Non-pigmented ciliary epithelial cell (primary cell): Measurements from ENCODE around the gene WDR6.
"Not testable (repeated sequence)": the region's sequence is repeated elsewhere in the genome, so short reads cannot be mapped to it uniquely, and the experiment has no call there.

Experiments used
- DNase-seq: peaks from one replicate; pipeline ENCODE4 v3.0.0-alpha.2; 2010; ENCODE audit warnings: low read depth

The WDR6 gene

DNA sequence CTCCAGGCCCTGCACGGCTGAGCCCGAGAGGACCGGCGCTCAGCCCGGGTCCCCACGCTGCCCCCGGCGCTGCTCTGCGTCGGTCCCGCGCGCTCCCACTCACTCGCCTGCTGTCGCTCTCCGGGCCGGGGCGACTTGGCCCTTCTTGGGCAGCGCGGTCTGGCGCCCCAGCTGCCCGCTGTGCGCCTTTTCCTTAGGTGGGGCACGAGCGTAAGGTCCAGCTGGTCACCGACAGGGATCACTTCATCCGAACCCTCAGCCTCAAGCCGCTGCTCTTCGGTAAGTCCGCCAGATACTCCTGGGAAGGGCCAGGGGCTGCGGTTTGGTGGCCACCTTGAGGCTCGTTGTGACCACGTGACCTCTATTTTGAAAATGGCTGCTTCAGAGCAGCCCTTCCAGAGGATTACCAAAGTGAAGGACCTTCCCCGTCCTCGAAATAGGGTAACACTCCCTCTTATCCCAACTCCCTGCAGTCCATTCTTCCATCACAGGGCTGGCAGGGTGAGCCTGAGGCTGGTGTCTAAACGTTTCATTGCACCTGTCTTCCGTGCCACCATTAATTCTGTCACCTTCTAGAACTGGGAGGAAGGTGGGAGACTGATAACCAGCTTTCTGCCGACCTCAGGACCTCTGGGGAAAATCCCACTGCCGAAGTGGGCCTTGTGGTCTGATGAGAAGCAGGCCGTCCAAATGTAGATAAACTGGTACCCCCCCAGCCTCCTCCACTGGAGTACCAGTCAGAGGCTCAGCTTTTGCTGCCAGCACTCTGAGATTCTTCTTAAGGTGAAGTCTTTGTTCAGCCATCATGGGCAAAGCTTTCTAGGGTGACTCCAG lies 16.3 kb upstream of the WDR6 start:
- DNase-seq: no peak

DNA sequence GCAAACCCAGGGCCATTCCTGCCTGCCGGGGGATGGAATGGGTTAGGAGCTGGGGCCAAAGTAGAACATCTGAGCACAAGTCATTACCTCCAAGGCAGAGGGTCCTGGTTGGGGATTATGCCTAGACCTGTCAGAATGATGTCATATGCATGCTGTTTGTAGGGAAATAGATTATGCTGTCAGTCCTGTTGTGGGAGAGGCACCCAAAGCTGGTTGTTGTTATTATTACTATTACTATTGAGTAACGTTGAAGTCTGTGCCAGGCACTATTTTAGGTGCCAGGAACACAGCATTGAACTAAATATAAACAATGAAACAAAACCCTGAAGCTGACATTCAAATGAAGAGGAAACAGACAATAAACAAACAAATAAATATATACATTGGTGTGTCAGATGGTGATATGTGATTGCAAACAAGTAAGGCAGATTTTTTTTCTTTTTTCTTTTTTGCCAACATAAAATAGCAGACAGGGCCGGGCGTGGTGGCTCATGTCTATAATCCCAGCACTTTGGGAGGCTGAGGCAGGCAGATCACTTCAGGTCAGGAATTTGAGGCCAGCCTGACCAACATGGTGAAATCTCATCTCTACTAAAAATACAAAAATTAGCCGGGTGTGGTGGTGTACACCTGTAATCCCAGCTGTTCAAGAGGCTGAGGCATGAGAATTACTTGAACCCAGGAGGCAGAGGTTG lies 15.2 kb upstream of the WDR6 start:
- no peak for DNase-seq

DNA sequence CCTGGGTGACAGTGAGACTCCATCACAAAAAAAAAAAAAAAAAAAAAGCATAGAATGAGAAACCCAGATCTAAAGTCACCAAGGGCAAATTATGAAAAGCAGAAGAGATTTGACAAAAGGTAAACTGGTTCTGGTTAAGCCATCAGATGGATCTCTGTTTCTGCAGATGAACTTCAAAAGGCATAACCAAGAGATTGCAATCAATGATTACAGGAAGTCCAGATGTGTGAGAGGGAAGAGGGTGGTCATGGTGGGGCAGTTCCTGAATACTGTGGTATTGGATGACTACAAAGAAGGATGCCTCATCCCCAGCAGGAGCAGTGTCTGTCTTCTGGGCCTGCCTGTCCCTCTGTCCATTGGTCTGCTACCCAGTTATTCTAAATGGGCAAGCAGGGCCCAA lies 13.4 kb upstream of the WDR6 start:
- no peak for DNase-seq

DNA sequence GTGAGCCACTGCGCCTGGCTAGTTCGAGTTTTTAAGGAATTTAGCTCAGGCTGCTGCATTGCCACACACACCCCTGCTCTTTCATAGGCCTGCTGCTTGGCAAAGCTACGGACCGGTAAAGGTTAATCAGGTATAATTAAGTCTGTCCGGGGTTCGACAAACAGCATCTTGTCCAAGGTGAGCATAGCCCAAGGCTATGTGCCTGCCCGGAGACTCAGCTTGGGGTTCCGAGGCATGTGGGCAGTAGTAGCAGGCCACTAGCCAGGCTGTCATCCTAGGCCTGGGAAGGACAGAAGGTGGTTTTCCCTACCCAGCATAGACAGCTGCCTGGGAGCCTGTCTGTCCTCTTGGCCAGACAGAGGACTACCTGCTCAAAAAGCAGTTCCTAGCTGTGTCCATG lies 10.6 kb upstream of the WDR6 start:
- no peak for DNase-seq

DNA sequence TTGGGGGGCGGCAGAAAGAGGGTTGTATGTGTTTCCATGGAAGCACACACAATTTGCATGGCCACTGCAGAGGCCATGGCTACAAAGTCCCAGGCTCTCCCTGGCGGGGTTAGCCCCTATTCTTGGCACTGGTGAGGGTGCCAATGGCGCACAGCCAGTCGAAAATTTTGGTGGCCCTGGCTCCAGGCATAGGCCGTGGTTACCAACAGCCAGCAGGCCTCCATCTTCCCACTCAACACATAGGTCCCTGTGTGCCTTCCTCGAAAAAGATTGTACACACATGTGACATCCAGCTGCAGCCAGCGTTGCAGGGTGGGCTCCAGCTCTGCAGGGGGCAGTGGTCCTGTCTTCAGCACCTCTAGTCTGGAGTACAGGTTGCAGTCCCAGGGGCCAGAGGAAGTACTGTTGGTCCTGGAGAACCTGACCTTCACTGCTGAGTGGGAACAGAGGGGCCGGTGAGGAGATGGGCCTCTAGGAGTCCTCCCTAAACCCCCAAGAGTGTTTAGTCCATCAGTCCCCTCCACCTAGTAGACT lies 10.0 kb upstream of the WDR6 start:
- DNase-seq: no peak

DNA sequence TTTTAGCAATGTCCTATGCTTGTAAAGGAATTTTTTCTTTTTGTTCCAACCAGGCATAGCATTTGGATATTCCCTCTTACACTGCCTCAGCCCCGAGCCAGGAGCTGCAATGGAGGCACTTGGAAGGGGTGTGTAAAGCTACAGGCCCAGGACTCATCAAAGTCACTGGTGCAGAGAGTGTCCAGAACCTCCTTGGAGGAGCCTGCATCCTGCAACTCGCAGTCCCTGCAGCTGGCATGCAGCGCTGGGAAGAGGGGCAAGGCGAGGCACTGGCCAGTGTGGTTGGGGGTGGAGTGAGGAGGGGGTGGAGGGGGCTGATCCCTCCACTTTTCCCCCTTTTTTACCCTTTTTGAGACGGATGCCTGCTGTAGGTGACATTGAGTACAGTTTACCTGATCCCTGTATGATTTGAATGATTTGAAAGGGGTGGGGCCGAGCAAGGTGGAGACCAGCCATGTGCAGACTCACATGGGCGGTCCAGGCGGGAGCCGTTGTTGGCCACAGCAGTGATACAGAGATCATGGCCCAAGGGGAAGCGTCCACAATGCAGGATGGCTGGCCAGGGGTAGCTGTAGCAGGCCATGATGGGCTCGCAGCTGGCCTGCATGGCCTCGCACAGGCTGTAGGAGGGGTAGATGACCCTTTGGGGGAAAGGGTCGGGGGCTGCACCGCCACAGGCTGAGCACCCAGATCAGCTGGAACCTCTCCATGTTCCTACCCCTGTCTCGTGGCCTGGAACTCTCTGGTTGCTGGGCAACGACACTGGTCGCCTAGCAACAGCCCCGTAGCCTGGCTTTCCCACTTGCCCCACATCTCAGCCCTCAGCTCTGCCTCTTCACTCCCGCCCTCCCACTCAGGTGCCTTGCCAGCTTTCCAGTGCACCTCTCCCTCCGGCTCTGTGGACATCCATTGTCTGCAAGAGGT lies 9.2 kb upstream of the WDR6 start:
- no peak for DNase-seq

DNA sequence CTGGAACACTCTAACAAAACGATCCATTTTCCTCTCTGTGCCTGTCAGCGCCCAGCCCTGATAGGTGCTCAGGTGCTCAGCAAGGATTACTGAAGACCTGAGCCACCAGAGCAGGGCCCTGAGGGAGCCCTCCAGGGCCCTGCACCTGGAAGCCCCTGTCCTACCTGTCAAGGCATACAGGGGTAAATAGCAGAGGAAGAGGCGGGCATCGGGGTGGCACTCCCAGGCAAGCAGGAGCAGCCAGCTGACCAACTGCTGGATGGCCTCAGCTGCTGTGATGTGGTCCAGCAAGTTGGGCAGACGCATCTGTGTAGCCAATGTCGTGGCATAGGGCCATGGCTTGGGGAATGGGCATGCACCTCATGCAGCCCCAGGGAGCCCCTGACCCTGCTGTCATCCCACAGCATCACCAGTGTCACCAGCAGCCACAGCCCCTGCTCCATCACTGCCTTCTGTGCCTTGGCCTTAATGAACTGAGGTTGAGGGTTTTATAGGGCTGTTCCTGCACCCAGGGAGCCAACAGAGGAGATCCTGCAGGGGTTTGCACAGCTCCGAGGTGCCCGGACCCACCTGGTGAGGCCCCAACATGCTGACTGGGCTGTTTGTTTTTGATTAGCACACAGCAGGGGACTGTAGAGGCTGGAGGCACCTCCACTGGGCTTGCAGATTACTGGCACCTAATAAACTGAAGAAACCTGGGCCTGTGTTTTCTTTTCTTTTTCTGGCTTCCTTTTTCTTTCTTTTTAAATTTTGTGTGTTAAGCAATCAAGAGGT lies 7.9 kb upstream of the WDR6 start:
- DNase-seq: no peak

DNA sequence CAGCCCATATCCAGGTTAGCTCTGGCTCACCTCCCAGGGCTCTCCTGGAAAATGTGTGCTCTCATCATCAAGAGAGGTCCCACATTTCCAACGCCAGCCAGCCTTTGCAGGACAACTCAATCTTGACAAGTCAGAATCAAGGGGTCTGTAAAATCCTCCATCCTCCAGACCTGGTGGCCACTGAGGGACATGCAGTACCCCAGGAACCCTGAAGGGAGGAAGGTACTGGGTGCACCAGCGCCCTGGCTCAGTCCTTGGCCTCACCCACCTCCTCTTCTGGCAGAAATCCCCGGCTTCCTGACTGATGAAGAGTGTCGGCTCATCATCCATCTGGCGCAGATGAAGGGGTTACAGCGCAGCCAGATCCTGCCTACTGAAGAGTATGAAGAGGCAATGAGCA lies 6.0 kb upstream of the WDR6 start:
- DNase-seq: no peak

DNA sequence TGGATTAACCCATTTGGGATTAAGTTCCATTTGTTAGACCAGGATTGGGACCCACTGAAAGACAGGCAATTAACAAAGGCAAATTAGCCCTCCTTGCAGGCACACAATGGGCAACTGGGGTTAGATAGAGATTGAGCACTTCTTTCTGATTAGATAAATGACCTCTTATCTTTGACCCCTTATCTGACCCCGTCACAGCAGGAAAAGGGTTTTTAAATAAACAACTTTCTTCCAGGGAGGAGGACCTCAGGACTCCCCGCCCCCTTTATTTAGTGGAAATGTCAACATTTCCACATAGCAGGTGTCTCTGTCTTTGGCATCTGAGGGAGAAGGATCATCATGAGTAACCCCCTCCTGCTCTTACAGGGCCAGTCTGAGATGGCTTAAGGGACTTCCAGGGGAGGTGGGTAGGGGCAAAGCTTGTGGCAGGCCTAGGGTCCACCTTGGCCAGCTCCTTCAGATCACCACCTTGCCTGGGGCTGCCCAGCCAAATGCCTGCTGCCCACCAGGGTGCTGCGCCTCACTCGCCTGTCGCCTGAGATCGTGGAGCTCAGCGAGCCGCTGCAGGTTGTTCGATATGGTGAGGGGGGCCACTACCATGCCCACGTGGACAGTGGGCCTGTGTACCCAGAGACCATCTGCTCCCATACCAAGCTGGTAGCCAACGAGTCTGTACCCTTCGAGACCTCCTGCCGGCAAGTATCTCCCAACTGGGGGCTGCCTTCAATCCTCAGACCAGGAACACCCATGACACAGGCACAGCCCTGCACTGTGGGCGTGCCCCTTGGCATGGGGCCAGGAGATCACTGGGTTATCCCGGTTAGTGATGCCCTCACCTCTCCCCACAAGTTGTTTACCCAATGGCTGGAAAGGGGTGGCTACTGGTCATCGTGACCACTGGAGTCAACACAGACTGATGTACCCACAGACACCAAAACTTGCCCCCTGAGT lies 2.6 kb upstream of the WDR6 start:
- no peak for DNase-seq

DNA sequence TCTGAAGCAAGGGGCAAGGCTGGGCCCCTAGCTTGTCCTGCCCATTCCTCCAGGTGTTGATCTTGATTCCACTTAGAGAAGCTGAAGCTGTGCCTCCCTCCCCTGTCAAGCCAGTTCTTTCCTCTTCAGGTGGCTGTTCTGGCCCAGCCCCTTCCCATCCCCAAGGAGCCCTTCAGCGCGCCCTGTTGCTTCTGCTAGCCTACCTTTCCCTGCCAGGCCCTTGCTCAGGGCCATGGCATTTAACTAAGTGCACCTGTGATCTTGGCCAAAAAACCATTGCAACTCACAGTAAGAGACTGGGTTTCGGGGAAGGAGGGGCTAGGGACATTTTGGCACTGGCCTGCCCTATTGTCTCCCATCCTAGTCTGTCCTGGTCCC lies 1.9 kb upstream of the WDR6 start:
- no peak for DNase-seq

DNA sequence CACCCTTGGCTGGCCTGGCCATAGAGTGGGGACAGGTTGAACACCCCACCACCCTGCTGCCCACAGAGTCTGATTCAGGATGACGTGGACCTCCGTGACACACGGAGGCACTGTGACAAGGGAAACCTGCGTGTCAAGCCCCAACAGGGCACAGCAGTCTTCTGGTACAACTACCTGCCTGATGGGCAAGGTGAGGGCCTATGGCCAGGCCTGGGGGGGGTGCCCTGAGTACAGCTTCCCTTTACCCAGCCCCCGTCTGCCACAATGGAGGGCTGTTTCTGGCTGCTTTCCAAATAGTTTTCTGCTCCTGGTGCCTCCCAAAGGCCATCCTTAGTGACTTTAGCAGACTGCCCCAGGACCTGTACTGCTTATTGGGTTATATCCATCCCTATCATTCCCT lies 1.2 kb upstream of the WDR6 start:
- no peak for DNase-seq

DNA sequence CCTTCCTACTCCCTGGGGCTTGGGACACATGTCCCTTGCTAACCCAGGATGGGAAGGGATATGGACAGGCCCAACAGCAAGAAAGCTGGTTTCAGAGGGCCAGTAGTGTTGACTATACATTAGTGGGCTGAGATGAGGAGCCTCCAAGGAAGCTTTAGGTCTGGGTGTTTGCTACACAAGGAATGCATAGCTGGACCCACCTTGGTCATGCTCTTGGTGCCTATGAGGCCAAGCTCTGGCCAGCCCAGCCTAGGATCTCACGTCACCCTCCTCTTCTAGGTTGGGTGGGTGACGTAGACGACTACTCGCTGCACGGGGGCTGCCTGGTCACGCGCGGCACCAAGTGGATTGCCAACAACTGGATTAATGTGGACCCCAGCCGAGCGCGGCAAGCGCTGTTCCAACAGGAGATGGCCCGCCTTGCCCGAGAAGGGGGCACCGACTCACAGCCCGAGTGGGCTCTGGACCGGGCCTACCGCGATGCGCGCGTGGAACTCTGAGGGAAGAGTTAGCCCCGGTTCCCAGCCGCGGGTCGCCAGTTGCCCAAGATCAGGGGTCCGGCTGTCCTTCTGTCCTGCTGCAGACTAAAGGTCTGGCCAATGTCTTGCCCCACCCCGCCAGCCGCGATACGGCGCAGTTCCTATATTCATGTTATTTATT lies 653 bp upstream of the WDR6 start:
- DNase-seq: no peak

DNA sequence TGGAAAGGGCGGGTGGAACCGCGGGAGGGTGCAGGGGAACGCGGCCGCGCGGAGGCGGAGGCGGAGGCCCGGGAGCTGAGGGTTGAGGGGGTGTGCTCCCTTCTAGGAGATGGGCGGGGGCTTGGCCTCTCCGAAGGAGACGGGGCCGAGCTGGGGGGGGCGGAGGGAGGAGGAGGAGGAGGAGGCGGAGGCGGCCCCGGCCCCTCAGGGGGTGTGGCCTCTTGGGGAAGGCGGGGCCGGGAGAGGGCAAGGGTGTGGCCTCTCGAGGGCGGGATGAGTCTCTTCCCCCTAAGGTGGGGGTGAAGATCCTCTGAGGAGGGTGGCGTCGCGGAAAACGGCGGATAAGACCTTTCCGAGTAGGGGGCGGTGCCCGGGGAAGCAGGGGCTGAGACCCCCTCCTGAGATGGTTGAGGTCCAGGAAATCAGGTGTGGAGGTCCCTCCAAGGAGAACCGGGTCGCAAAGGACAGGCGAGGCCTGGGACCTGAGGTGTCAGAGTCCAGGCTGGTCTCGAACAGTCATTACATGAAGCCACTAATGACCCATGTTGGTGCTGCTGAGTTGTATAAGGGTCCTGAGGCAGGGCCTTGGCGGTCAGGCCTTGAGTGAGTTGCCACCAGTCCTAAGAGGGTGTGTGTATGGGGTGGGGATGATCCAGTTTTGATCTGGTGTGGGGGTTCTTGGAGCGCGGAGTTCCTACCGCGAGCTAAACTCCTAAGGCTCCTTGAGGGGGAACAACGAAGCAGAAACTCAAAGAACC lies 759 bp downstream of the WDR6 start:
- DNase-seq: no peak

DNA sequence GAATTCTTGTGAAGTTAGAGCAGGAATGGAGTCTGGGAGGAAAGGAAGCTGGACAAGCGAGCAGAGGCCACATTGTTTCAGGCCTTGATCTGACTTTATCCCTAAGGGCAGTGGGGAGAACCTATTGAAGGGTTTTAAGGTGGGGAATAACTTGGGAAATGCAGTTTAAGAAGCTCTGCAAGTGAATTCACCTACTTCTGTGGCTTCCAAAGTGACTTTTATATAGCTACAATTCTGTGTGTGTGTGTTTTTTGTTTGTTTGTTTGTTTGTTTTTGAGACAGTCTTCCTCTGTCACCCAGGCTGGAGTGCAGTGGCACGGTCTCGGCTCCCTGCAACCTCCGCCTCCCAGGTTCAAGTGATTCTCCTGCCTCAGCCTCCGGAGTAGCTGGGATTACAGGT lies 1.4 kb downstream of the WDR6 start:
- not testable (repeated sequence) for DNase-seq

DNA sequence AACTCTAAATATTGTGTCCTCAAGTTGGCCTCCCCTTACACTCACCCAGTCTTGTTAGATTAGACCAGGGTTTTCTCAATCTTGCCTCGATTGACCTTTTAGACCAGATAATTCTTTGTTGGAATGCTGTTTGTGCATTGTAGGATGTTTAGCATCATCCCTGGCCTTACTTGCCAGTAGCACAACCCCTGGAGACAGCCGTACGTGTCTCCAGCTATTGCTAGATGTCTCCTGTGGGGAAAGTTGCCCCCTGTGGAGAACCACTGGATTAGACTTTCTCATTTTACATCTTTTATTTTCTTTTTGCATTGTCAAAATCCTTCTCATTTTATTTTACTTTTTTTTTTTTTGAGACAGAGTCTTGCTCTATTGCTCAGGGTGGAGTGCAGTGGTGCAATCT lies 2.2 kb downstream of the WDR6 start:
- DNase-seq: no peak

DNA sequence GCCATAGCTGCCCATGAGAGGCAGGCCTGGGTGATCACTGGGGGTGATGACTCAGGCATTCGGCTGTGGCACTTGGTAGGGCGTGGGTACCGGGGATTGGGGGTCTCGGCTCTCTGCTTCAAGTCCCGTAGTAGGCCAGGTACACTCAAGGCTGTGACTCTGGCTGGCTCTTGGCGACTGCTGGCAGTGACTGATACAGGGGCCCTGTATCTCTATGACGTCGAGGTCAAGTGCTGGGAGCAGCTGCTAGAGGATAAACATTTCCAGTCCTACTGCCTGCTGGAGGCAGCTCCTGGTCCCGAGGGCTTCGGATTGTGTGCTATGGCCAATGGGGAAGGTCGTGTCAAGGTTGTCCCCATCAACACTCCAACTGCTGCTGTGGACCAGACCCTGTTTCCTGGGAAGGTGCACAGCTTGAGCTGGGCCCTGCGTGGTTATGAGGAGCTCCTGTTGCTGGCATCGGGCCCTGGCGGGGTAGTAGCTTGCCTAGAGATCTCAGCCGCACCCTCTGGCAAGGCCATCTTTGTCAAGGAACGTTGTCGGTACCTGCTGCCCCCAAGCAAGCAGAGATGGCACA lies 5.3 kb downstream of the WDR6 start:
- no peak for DNase-seq

DNA sequence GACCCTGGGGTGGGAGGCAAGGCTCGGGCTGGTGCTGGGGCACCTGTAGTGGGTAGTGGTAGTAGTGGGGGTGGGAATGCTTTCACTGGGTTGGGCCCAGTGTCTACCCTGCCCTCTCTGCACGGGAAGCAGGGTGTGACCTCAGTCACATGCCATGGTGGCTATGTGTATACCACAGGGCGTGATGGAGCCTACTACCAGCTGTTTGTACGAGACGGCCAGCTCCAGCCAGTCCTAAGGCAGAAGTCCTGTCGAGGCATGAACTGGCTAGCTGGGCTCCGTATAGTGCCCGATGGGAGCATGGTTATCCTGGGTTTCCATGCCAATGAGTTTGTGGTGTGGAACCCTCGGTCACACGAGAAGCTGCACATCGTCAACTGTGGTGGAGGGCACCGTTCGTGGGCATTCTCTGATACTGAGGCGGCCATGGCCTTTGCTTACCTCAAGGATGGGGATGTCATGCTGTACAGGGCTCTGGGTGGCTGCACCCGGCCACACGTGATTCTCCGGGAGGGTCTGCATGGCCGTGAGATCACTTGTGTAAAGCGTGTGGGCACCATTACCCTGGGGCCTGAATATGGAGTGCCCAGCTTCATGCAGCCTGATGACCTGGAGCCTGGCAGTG lies 6.0 kb downstream of the WDR6 start:
- DNase-seq: no peak
